Gastrocnemius medialis (tissue), 4 donors: ENCODE results near the gene ATP10A.

ENCODE experiments used
- CTCF ChIP-seq, 5 experiments: fragments of 450-650 bp in 3 of 5; fragments of 200-600 bp in 2 of 5; sonication (generic) in 2 of 5; IDR thresholded peaks in 4 of 5; conservative IDR thresholded peaks in 1 of 5; 1 replicate in 4 of 5; 2 replicates in 1 of 5; pipeline ENCODE4 v1.5.1; 2016 to 2019; ENCODE audit warnings: antibody characterized with exemption in 5 of 5, mild to moderate bottlenecking in 3 of 5, moderate library complexity in 3 of 5
- POLR2A ChIP-seq, 2 donors: fragments of 450-650 bp; IDR thresholded peaks; one replicate each; pipeline ENCODE4 v1.6.1; 2017; ENCODE audit warnings: antibody characterized with exemption in 2 of 2, mild to moderate bottlenecking in 2 of 2, moderate library complexity in 2 of 2

GRCh38 chr15:25797936-25798901 is 64.9 kb downstream of the ATP10A start:
- TF ChIP-seq CTCF (IDR thresholded peaks at IDR 0.05 in 4 of 5, conservative IDR thresholded peaks at IDR 0.05 in 1 of 5) (no peak), POLR2A (IDR thresholded peaks at IDR 0.05) (no peak)
